GM23338 (cell line): Measurements from ENCODE around the gene ACOXL. TPM values are rescaled to one million over a fixed set of nuclear protein-coding genes. Genes with fewer than 3 reads are reported as not detected.

Experiments
- ATAC-seq: fragments of 200-7000 bp; cut with Tn5 transposase; 3 replicates; pipeline ENCODE4 v1.9.1; 2020
- DNase-seq: peaks from one replicate; pipeline ENCODE4 v3.0.0-alpha.2; 2015; ENCODE audit warnings: low spot score
- H2AFZ ChIP-seq: fragments of 200-600 bp; sonication (generic); 2 replicates; pipeline ENCODE4 v1.8.0; 2016; ENCODE audit warnings: antibody characterized with exemption, mild to moderate bottlenecking, moderate library complexity
- H3F3A ChIP-seq: fragments of 200-600 bp; sonication (generic); replicated peaks from 2 replicates; pipeline ENCODE4 v1.8.0; 2017; ENCODE audit warnings: antibody characterized with exemption, mixed run types, low read depth
- H3K27ac ChIP-seq: fragments of 200-600 bp; sonication (generic); 2 replicates; pipeline ENCODE4 v1.6.1; 2016; ENCODE audit warnings: low read depth
- H3K27me3 ChIP-seq: fragments of 200-600 bp; sonication (generic); 2 replicates; pipeline ENCODE4 v1.8.0; 2016; ENCODE audit warnings: mild to moderate bottlenecking, mixed run types, moderate library complexity; ENCODE audit not compliant: insufficient read depth
- H3K36me3 ChIP-seq: fragments of 200-600 bp; sonication (generic); 2 replicates; pipeline ENCODE4 v1.8.0; 2016; ENCODE audit warnings: mild to moderate bottlenecking; ENCODE audit not compliant: insufficient read depth
- H3K4me1 ChIP-seq: fragments of 200-600 bp; sonication (generic); 2 replicates; pipeline ENCODE4 v1.8.0; 2016; ENCODE audit warnings: mild to moderate bottlenecking, moderate library complexity; ENCODE audit not compliant: insufficient read depth
- H3K4me2 ChIP-seq: fragments of 200-600 bp; sonication (generic); 2 replicates; pipeline ENCODE4 v1.7.1; 2017; ENCODE audit warnings: mixed run types
- H3K4me3 ChIP-seq: fragments of 200-600 bp; sonication (generic); 2 replicates; pipeline ENCODE4 v1.6.1; 2016; ENCODE audit warnings: mixed run types
- H3K79me2 ChIP-seq: fragments of 200-600 bp; sonication (generic); replicated peaks from 2 replicates; pipeline ENCODE4 v1.8.0; 2017; ENCODE audit warnings: mild to moderate bottlenecking; ENCODE audit not compliant: insufficient read depth
- H3K9me2 ChIP-seq: fragments of 200-600 bp; sonication (generic); 2 replicates; pipeline ENCODE4 v1.8.0; 2017; ENCODE audit not compliant: insufficient read depth
- H4K20me1 ChIP-seq: fragments of 200-600 bp; sonication (generic); replicated peaks from 2 replicates; pipeline ENCODE4 v1.8.0; 2017; ENCODE audit warnings: mild to moderate bottlenecking; ENCODE audit not compliant: insufficient read depth
- H3K27ac Mint-ChIP-seq: 2 replicates; pipeline ENCODE4 v1.8.0; 2020; ENCODE audit warnings: inconsistent platforms, mild to moderate bottlenecking, moderate library complexity, mixed read lengths
- H3K27me3 Mint-ChIP-seq: 3 replicates; pipeline ENCODE4 v1.8.0; 2022; ENCODE audit warnings: low read depth, mild to moderate bottlenecking, moderate library complexity, mixed read lengths, inconsistent platforms; ENCODE audit not compliant: insufficient read depth, poor library complexity
- H3K36me3 Mint-ChIP-seq: 3 replicates; pipeline ENCODE4 v1.8.0; 2021; ENCODE audit warnings: low read depth, mild to moderate bottlenecking, inconsistent platforms, moderate library complexity, mixed read lengths
- H3K4me1 Mint-ChIP-seq: 3 replicates; pipeline ENCODE4 v1.8.0; 2020; ENCODE audit warnings: mild to moderate bottlenecking, inconsistent platforms, mixed read lengths
- H3K4me3 Mint-ChIP-seq: 3 replicates; pipeline ENCODE4 v1.8.0; 2021; ENCODE audit warnings: moderate library complexity, mild to moderate bottlenecking, inconsistent platforms, mixed read lengths
- H3K9me3 Mint-ChIP-seq: 3 replicates; pipeline ENCODE4 v1.8.0; 2020; ENCODE audit warnings: moderate library complexity, mild to moderate bottlenecking, inconsistent platforms, mixed read lengths
- CREB1 ChIP-seq: fragments of 250-450 bp; sonication (Bioruptor Pico); IDR thresholded peaks from 2 replicates; pipeline ENCODE4 v1.5.0; 2020; ENCODE audit warnings: low read depth, mild to moderate bottlenecking, moderate library complexity
- CTCF ChIP-seq, 2 experiments: fragments of 200-600 bp in 1 of 2; sonication (generic) in 1 of 2; conservative IDR thresholded peaks; 2 replicates each; pipeline versions ENCODE4 v1.5.1 to v1.6.1; 2016 to 2017; ENCODE audit warnings: antibody characterized with exemption in 2 of 2, low read depth in 2 of 2, mild to moderate bottlenecking in 2 of 2, moderate library complexity in 1 of 2
- EZH2 ChIP-seq: fragments of 200-600 bp; sonication (generic); IDR thresholded peaks from one replicate; pipeline ENCODE4 v1.8.0; 2017; ENCODE audit warnings: antibody characterized with exemption, mild to moderate bottlenecking, low read depth; ENCODE audit not compliant: unreplicated experiment
- EZH2phosphoT487 ChIP-seq: fragments of 200-600 bp; sonication (generic); IDR thresholded peaks from one replicate; pipeline ENCODE4 v1.8.1; 2018; ENCODE audit warnings: antibody characterized with exemption; ENCODE audit not compliant: unreplicated experiment
- JUNB ChIP-seq: IDR thresholded peaks from one replicate; pipeline ENCODE4 v1.6.1; 2016; ENCODE audit warnings: antibody characterized with exemption; ENCODE audit not compliant: unreplicated experiment
- NANOG ChIP-seq: IDR thresholded peaks from 2 replicates; pipeline ENCODE4 v1.6.1; 2016; ENCODE audit warnings: antibody characterized with exemption, borderline replicate concordance
- POLR2AphosphoS5 ChIP-seq: IDR thresholded peaks from 2 replicates; pipeline ENCODE4 v1.6.1; 2016; ENCODE audit warnings: antibody characterized with exemption, low read depth
- REST ChIP-seq: IDR thresholded peaks from one replicate; pipeline ENCODE4 v1.6.1; 2018; ENCODE audit warnings: antibody characterized with exemption; ENCODE audit not compliant: unreplicated experiment
- STAT1 ChIP-seq: IDR thresholded peaks from one replicate; pipeline ENCODE4 v1.6.1; 2016; ENCODE audit warnings: antibody characterized with exemption; ENCODE audit not compliant: unreplicated experiment
- ZNF114 ChIP-seq: fragments of 250-450 bp; sonication (Bioruptor Pico); IDR thresholded peaks from 2 replicates; pipeline ENCODE4 v1.5.0; 2020; ENCODE audit warnings: mild to moderate bottlenecking, moderate library complexity
- polyA plus RNA-seq: library from polyadenylated mRNA; unstranded; fragments of >200 nt; fragmentation: Nextera tagmentation; extraction: Ambion mirVana; gene quantifications from 2 replicates; pipeline ENCODE4 v1.2.1, GENCODE V29; 2016
- total RNA-seq: library from RNA; depleted of rRNA; stranded (reverse); fragments of >200 nt; shearing (Covaris generic); gene quantifications from 2 replicates; pipeline ENCODE4 v1.2.3, GENCODE V29; 2014
- TF ChIP-seq, protein P1 (sequence below): fragments of 250-450 bp; sonication (Bioruptor Pico); IDR thresholded peaks from 2 replicates; pipeline ENCODE4 v1.5.0; 2020; ENCODE audit warnings: mild to moderate bottlenecking, moderate library complexity
- TF ChIP-seq, protein P2 (sequence below): IDR thresholded peaks from 2 replicates; pipeline ENCODE4 v1.6.1; 2016; ENCODE audit warnings: antibody characterized with exemption

ACOXL gene
- total and polyA plus RNA-seq, 2 experiments from 2014 or later = 9.0 to 14.7 TPM

- no peaks in the 10 kb centered on the region for H3K36me3 Mint-ChIP-seq
- Histone ChIP-seq H3K4me1 (no peaks in the 10 kb centered on the region), H3K27ac (no peak overlapping the region), H3K4me2 (no peak overlapping the region), H4K20me1 (no peaks in the 10 kb centered on the region), H3K9me2 (no peaks in the 10 kb centered on the region), H3K79me2 (no peaks in the 10 kb centered on the region), H2AFZ (no peak overlapping the region), H3K36me3 (no peaks in the 10 kb centered on the region), H3K4me3 (no peak overlapping the region), H3F3A (no peaks in the 10 kb centered on the region), H3K27me3 (no peaks in the 10 kb centered on the region)
- no peak overlapping the region for H3K27ac Mint-ChIP-seq
- no peaks in the 10 kb centered on the region for H3K9me3 Mint-ChIP-seq
- no peak for ATAC-seq
- TF ChIP-seq STAT1 (no peak), CREB1 (CRISPR knock-in tag) (no peak), CTCF (conservative IDR thresholded peaks at IDR 0.05; ENCODE audit: low read depth in 2 of 2) (no peak), REST (no peak), EZH2 (no peak), ZNF114 (CRISPR knock-in tag) (no peak), EZH2phosphoT487 (no peak), POLR2AphosphoS5 (no peak), NANOG (no peak), JUNB (no peak)
- TF ChIP-seq, protein P1, sequence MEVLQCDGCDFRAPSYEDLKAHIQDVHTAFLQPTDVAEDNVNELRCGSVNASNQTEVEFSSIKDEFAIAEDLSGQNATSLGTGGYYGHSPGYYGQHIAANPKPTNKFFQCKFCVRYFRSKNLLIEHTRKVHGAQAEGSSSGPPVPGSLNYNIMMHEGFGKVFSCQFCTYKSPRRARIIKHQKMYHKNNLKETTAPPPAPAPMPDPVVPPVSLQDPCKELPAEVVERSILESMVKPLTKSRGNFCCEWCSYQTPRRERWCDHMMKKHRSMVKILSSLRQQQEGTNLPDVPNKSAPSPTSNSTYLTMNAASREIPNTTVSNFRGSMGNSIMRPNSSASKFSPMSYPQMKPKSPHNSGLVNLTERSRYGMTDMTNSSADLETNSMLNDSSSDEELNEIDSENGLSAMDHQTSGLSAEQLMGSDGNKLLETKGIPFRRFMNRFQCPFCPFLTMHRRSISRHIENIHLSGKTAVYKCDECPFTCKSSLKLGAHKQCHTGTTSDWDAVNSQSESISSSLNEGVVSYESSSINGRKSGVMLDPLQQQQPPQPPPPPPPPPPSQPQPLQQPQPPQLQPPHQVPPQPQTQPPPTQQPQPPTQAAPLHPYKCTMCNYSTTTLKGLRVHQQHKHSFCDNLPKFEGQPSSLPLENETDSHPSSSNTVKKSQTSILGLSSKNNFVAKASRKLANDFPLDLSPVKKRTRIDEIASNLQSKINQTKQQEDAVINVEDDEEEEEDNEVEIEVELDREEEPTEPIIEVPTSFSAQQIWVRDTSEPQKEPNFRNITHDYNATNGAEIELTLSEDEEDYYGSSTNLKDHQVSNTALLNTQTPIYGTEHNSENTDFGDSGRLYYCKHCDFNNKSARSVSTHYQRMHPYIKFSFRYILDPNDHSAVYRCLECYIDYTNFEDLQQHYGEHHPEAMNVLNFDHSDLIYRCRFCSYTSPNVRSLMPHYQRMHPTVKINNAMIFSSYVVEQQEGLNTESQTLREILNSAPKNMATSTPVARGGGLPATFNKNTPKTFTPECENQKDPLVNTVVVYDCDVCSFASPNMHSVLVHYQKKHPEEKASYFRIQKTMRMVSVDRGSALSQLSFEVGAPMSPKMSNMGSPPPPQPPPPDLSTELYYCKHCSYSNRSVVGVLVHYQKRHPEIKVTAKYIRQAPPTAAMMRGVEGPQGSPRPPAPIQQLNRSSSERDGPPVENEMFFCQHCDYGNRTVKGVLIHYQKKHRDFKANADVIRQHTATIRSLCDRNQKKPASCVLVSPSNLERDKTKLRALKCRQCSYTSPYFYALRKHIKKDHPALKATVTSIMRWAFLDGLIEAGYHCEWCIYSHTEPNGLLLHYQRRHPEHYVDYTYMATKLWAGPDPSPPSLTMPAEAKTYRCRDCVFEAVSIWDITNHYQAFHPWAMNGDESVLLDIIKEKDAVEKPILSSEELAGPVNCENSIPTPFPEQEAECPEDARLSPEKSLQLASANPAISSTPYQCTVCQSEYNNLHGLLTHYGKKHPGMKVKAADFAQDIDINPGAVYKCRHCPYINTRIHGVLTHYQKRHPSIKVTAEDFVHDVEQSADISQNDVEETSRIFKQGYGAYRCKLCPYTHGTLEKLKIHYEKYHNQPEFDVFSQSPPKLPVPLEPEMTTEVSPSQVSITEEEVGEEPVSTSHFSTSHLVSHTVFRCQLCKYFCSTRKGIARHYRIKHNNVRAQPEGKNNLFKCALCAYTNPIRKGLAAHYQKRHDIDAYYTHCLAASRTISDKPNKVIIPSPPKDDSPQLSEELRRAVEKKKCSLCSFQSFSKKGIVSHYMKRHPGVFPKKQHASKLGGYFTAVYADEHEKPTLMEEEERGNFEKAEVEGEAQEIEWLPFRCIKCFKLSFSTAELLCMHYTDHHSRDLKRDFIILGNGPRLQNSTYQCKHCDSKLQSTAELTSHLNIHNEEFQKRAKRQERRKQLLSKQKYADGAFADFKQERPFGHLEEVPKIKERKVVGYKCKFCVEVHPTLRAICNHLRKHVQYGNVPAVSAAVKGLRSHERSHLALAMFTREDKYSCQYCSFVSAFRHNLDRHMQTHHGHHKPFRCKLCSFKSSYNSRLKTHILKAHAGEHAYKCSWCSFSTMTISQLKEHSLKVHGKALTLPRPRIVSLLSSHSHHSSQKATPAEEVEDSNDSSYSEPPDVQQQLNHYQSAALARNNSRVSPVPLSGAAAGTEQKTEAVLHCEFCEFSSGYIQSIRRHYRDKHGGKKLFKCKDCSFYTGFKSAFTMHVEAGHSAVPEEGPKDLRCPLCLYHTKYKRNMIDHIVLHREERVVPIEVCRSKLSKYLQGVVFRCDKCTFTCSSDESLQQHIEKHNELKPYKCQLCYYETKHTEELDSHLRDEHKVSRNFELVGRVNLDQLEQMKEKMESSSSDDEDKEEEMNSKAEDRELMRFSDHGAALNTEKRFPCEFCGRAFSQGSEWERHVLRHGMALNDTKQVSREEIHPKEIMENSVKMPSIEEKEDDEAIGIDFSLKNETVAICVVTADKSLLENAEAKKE (CRISPR knock-in tag) = no peak
- TF ChIP-seq, protein P2, sequence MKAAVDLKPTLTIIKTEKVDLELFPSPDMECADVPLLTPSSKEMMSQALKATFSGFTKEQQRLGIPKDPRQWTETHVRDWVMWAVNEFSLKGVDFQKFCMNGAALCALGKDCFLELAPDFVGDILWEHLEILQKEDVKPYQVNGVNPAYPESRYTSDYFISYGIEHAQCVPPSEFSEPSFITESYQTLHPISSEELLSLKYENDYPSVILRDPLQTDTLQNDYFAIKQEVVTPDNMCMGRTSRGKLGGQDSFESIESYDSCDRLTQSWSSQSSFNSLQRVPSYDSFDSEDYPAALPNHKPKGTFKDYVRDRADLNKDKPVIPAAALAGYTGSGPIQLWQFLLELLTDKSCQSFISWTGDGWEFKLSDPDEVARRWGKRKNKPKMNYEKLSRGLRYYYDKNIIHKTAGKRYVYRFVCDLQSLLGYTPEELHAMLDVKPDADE = no peak
- H3K4me3 Mint-ChIP-seq = no peak overlapping the region
- peaks cover 6% of the 10 kb centered on the region for H3K27me3 Mint-ChIP-seq
- no peak for DNase-seq
- H3K4me1 Mint-ChIP-seq = peaks cover 6% of the 10 kb centered on the region; the same call in 2 of the 3 replicates
Observed at GRCh38 chr2:110720547-110720946, 11.8 kb upstream of the ACOXL start.
